OCI-LY1 (cell line): ENCODE measurements around the gene FGF21.

Experiments used
- H2AFZ ChIP-seq: fragments of 200-600 bp; sonication (generic), shearing (Covaris generic); 2 replicates; pipeline ENCODE4 v1.6.0; 2014; ENCODE audit warnings: antibody characterized with exemption, mild to moderate bottlenecking, low read length
- H3F3A ChIP-seq: fragments of 200-600 bp; sonication (generic), shearing (Covaris generic); 2 replicates; pipeline ENCODE4 v1.6.0; 2014; ENCODE audit warnings: mild to moderate bottlenecking, antibody characterized with exemption, low read length, moderate library complexity; ENCODE audit not compliant: insufficient read depth
- H3K27ac ChIP-seq: fragments of 200-600 bp; sonication (generic); 2 replicates; pipeline ENCODE4 v1.5.1; 2014; ENCODE audit warnings: low read length, mixed run types, mild to moderate bottlenecking, low read depth; ENCODE audit not compliant: poor library complexity, severe bottlenecking
- H3K27me3 ChIP-seq: fragments of 200-600 bp; sonication (generic); 2 replicates; pipeline ENCODE4 v1.6.0; 2014; ENCODE audit warnings: antibody characterized with exemption, mild to moderate bottlenecking, low read length, moderate library complexity; ENCODE audit not compliant: insufficient read depth
- H3K36me3 ChIP-seq: fragments of 200-600 bp; sonication (generic); 2 replicates; pipeline ENCODE4 v1.6.1; 2014; ENCODE audit warnings: mild to moderate bottlenecking, antibody characterized with exemption, low read length, moderate library complexity, mixed read lengths; ENCODE audit not compliant: insufficient read depth
- H3K4me1 ChIP-seq: fragments of 200-600 bp; sonication (generic); 2 replicates; pipeline ENCODE4 v1.5.1; 2014; ENCODE audit warnings: mild to moderate bottlenecking, low read length, moderate library complexity; ENCODE audit not compliant: insufficient read depth, severe bottlenecking
- H3K4me2 ChIP-seq: fragments of 200-600 bp; sonication (generic), shearing (Covaris generic); 2 replicates; pipeline ENCODE4 v1.6.1; 2014; ENCODE audit warnings: low read length
- H3K4me3 ChIP-seq: fragments of 200-600 bp; sonication (generic); 2 replicates; pipeline ENCODE4 v1.5.1; 2014; ENCODE audit warnings: low read length, low read depth, mild to moderate bottlenecking, mixed read lengths; ENCODE audit not compliant: poor library complexity, severe bottlenecking
- H3K79me2 ChIP-seq: fragments of 200-600 bp; shearing (Covaris generic); 2 replicates; pipeline ENCODE4 v1.6.1; 2016; ENCODE audit warnings: mixed run types, low read length, mixed read lengths; ENCODE audit not compliant: insufficient read depth
- H3K9ac ChIP-seq: fragments of 200-600 bp; sonication (generic), shearing (Covaris generic); 2 replicates; pipeline ENCODE4 v1.6.1; 2014; ENCODE audit warnings: mild to moderate bottlenecking, low read length, mixed read lengths
- H3K9me2 ChIP-seq: fragments of 200-600 bp; sonication (generic), shearing (Covaris generic); 2 replicates; pipeline ENCODE4 v1.6.1; 2014; ENCODE audit warnings: low read depth, mild to moderate bottlenecking, low read length, mixed read lengths
- H3K9me3 ChIP-seq: fragments of 200-600 bp; shearing (Covaris generic); 2 replicates; pipeline ENCODE4 v1.6.1; 2014; ENCODE audit warnings: low read length, mixed read lengths
- H4K20me1 ChIP-seq: fragments of 200-600 bp; sonication (generic), shearing (Covaris generic); 2 replicates; pipeline ENCODE4 v1.6.0; 2016; ENCODE audit warnings: mild to moderate bottlenecking, low read length; ENCODE audit not compliant: insufficient read depth
- EZH2 ChIP-seq: fragments of 200-600 bp; sonication (generic), shearing (Covaris generic); IDR thresholded peaks from 2 replicates; pipeline ENCODE4 v1.8.0; 2017; ENCODE audit warnings: borderline replicate concordance, mixed run types, mild to moderate bottlenecking, antibody characterized with exemption, low read length, moderate library complexity, mixed read lengths
- TF ChIP-seq, protein P1 (sequence below): fragments of 200-600 bp; sonication (generic), shearing (Covaris generic); IDR thresholded peaks from 2 replicates; pipeline ENCODE4 v1.5.1; 2017; ENCODE audit warnings: mild to moderate bottlenecking, antibody characterized with exemption, low read length, moderate library complexity, mixed read lengths

FGF21 gene

DNA sequence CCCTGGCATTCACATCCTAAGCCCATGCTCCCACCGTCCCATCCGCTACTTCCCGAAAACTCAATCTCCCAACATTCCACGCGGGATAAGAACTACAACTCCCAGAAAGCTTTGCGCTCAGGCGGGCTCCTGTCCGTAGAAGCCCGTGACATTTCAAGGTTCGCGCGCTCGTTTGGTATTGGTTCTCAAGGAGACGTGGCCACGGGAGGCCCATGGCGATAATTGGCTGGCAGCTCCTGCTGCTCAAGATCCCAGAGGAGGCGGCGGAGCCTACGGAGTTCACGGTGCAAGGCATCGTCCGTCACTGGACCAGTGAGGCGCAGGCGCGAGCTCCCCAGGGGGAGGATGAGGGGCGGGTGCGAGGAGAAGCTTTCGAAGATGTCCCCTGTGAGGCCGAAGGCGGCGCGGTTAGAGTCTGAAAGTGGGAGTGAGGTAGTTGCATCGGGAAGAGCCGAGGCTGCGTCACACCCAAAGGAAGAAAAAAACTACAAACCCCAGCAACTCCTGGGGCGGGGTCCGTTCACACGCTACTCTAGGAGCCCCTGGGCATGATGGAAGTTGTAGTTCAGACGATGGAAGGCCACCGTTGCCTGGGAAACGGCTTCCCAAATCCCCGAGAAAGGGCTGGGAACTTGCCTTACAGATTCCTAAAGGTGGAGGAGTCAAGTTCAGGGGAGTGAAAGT is 34.6 kb upstream of the FGF21 start:
- TF ChIP-seq, protein P1, sequence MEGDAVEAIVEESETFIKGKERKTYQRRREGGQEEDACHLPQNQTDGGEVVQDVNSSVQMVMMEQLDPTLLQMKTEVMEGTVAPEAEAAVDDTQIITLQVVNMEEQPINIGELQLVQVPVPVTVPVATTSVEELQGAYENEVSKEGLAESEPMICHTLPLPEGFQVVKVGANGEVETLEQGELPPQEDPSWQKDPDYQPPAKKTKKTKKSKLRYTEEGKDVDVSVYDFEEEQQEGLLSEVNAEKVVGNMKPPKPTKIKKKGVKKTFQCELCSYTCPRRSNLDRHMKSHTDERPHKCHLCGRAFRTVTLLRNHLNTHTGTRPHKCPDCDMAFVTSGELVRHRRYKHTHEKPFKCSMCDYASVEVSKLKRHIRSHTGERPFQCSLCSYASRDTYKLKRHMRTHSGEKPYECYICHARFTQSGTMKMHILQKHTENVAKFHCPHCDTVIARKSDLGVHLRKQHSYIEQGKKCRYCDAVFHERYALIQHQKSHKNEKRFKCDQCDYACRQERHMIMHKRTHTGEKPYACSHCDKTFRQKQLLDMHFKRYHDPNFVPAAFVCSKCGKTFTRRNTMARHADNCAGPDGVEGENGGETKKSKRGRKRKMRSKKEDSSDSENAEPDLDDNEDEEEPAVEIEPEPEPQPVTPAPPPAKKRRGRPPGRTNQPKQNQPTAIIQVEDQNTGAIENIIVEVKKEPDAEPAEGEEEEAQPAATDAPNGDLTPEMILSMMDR = no peak
- no peak for TF ChIP-seq EZH2
- H3K4me1 ChIP-seq = peaks cover 24% of the 10 kb centered on the region
- H3K27ac ChIP-seq = peak overlapping the region; percentile 58
- H3K36me3 ChIP-seq = no peaks in the 10 kb centered on the region
- H3K27me3 ChIP-seq = no peaks in the 10 kb centered on the region
- H3F3A ChIP-seq = no peaks in the 10 kb centered on the region
- H3K4me2 ChIP-seq = peak overlapping the region; percentile 62
- peak overlapping the region; percentile 67 for H3K9ac ChIP-seq
- H3K4me3 ChIP-seq = peak overlapping the region; percentile 63
- no peaks in the 10 kb centered on the region for H3K79me2 ChIP-seq
- no peaks in the 10 kb centered on the region for H4K20me1 ChIP-seq
- no peaks in the 10 kb centered on the region for H3K9me2 ChIP-seq
- H2AFZ ChIP-seq = no peak overlapping the region
- no peaks in the 10 kb centered on the region for H3K9me3 ChIP-seq

GRCh38 chr19:48722196-48722708 is 33.1 kb upstream of the FGF21 start:
- no peak for TF ChIP-seq EZH2
- TF ChIP-seq, protein P1 = no peak
- no peaks in the 10 kb centered on the region for H3F3A ChIP-seq
- no peaks in the 10 kb centered on the region for H3K79me2 ChIP-seq
- no peak overlapping the region for H2AFZ ChIP-seq
- peaks cover 26% of the 10 kb centered on the region for H3K4me1 ChIP-seq
- no peaks in the 10 kb centered on the region for H4K20me1 ChIP-seq
- H3K27me3 ChIP-seq = no peaks in the 10 kb centered on the region
- H3K9ac ChIP-seq = no peak overlapping the region
- no peak overlapping the region for H3K4me3 ChIP-seq
- no peak overlapping the region for H3K27ac ChIP-seq
- H3K36me3 ChIP-seq = peaks cover 9% of the 10 kb centered on the region; the same call in 1 of the 2 replicates
- H3K4me2 ChIP-seq = no peak overlapping the region
- no peaks in the 10 kb centered on the region for H3K9me2 ChIP-seq
- peaks cover 8% of the 10 kb centered on the region for H3K9me3 ChIP-seq

GRCh38 chr19:48724796-48725753 is 30.2 kb upstream of the FGF21 start:
- Histone ChIP-seq H2AFZ (no peak overlapping the region), H3K9me3 (peaks cover 8% of the 10 kb centered on the region), H3K9ac (no peak overlapping the region), H4K20me1 (no peaks in the 10 kb centered on the region), H3K27me3 (no peaks in the 10 kb centered on the region), H3K79me2 (no peaks in the 10 kb centered on the region), H3K4me3 (no peak overlapping the region), H3F3A (no peaks in the 10 kb centered on the region), H3K27ac (no peak overlapping the region), H3K4me2 (peak overlapping the region; percentile 7; the same call in 1 of the 2 replicates), H3K4me1 (peaks cover 22% of the 10 kb centered on the region), H3K36me3 (peaks cover 9% of the 10 kb centered on the region; the same call in 1 of the 2 replicates), H3K9me2 (no peaks in the 10 kb centered on the region)
- TF ChIP-seq EZH2 = no peak
- TF ChIP-seq, protein P1 = no peak
